Sciatic nerve (tissue), 2 donors: ENCODE results near the gene POLG2. TPM values are rescaled to one million over a fixed set of nuclear protein-coding genes. Genes with fewer than 3 reads are reported as not detected.

Experiments used
- ATAC-seq: fragments of 200-7000 bp; cut with Tn5 transposase; one replicate; pipeline ENCODE4 v1.9.1; 2020; ENCODE audit warnings: mild to moderate bottlenecking, moderate library complexity
- DNase-seq: peaks from one replicate; pipeline ENCODE4 v3.0.0-alpha.2; 2020; ENCODE audit warnings: low spot score
- intact Hi-C: fragments of 100-400 bp; cut with DNase I; formaldehyde crosslinking; loops from one replicate; pipeline ENCODE4 v1.14.2; 2022
- total RNA-seq: library from RNA; stranded (reverse); fragmentation: NEBNext Ultra II Directional; extraction: Animal tissue kit (Norgen Biotek cat#: 25700); gene quantifications from one replicate; pipeline ENCODE4 v1.2.1, GENCODE V29; 2021
- donor health status: DM: no; HTN: no; CAD: no.
- donor health status: DM: no; HTN: no; CAD: no.

POLG2 gene
- 19.4 TPM for total RNA-seq

- intact Hi-C loops = no loop called here
- DNase-seq = peak; percentile 95
- peak; percentile 98 for ATAC-seq
These were observed at the start of gene POLG2 for GRCh38 chr17:64496786-64497564. TSS of gene POLG2 (minus strand) at chr17:64497054. CDS start at chr17:64496968, 86 bp downstream.

- DNase-seq = no peak
- intact Hi-C loops = no loop called here
- ATAC-seq = no peak
These were observed 47.9 kb upstream of the POLG2 start for GRCh38 chr17:64544742-64545141.

- DNase-seq (no peak), ATAC-seq (no peak)
- intact Hi-C loops = no loop called here
These were observed 43.4 kb upstream of the POLG2 start for GRCh38 chr17:64540118-64540776.

GRCh38 chr17:64538508-64539130 lies 41.8 kb upstream of the POLG2 start:
- ATAC-seq = no peak
- no peak for DNase-seq
- intact Hi-C loops = no loop called here

- no peak for DNase-seq
- intact Hi-C loops = no loop called here
- ATAC-seq = no peak
These were observed 40.6 kb upstream of the POLG2 start for GRCh38 chr17:64537488-64537887.

- intact Hi-C loops = no loop called here
- DNase-seq (no peak), ATAC-seq (no peak)
These were observed 40.1 kb upstream of the POLG2 start for GRCh38 chr17:64536913-64537312.

GRCh38 chr17:64535357-64535756 lies 38.5 kb upstream of the POLG2 start:
- no peak for ATAC-seq
- no peak for DNase-seq
- intact Hi-C loops = no loop called here

- no peak for DNase-seq
- intact Hi-C loops = no loop called here
- ATAC-seq = no peak
These were observed 37.3 kb upstream of the POLG2 start for GRCh38 chr17:64534187-64534586.

- ATAC-seq (no peak), DNase-seq (no peak)
- intact Hi-C loops = no loop called here
These were observed 36.9 kb upstream of the POLG2 start for GRCh38 chr17:64533784-64534183.

- ATAC-seq = no peak
These were observed 35.6 kb upstream of the POLG2 start for GRCh38 chr17:64532409-64532808.

GRCh38 chr17:64531955-64532371 lies 35.1 kb upstream of the POLG2 start:
- no peak for DNase-seq
- peak; percentile 81 for ATAC-seq
- intact Hi-C loops = no loop called here

More at GRCh38 chr17:64532409-64532808, 35.6 kb upstream of the POLG2 start:
- DNase-seq = no peak
- intact Hi-C loops = no loop called here

GRCh38 chr17:64529221-64529620 lies 32.4 kb upstream of the POLG2 start:
- no peak for ATAC-seq
- no peak for DNase-seq
- intact Hi-C loops = no loop called here

GRCh38 chr17:64527914-64528313 lies 31.1 kb upstream of the POLG2 start:
- intact Hi-C loops = no loop called here
- DNase-seq (no peak), ATAC-seq (no peak)

- ATAC-seq (no peak), DNase-seq (no peak)
- intact Hi-C loops = no loop called here
These were observed 23.5 kb upstream of the POLG2 start for GRCh38 chr17:64520359-64520758.

- ATAC-seq (no peak), DNase-seq (no peak)
- intact Hi-C loops = no loop called here
These were observed 22.7 kb upstream of the POLG2 start for GRCh38 chr17:64519601-64520000.

GRCh38 chr17:64515829-64516228 lies 19.0 kb upstream of the POLG2 start:
- DNase-seq (no peak), ATAC-seq (no peak)
- intact Hi-C loops = no loop called here

GRCh38 chr17:64515419-64515818 lies 18.6 kb upstream of the POLG2 start:
- DNase-seq (no peak), ATAC-seq (no peak)
- intact Hi-C loops = no loop called here

GRCh38 chr17:64509179-64509578 lies 12.3 kb upstream of the POLG2 start:
- DNase-seq = no peak
- intact Hi-C loops = no loop called here
- ATAC-seq = no peak

GRCh38 chr17:64508683-64509082 lies 11.8 kb upstream of the POLG2 start:
- intact Hi-C loops = no loop called here
- no peak for DNase-seq
- ATAC-seq = no peak

GRCh38 chr17:64507413-64507782 lies 10.5 kb upstream of the POLG2 start:
- intact Hi-C loops = no loop called here
- DNase-seq (no peak), ATAC-seq (peak; percentile 41)
